GM19351 (cell line): ENCODE data around the gene WLS.

ENCODE experiments used
- ATAC-seq: cut with Tn5 transposase; IDR thresholded peaks from one replicate; pipeline ENCODE4 v1.9.1; 2021; ENCODE audit warnings: mild to moderate bottlenecking, moderate library complexity; ENCODE audit not compliant: unreplicated experiment

The WLS gene

GRCh38 chr1:68229650-68230483, 2.5 kb downstream of the WLS start:
- ATAC-seq: no peak

GRCh38 chr1:68228851-68229250, 3.5 kb downstream of the WLS start:
- ATAC-seq: no peak

- ATAC-seq: no peak
Measured at GRCh38 chr1:68227598-68227997, 4.7 kb downstream of the WLS start.

- no peak for ATAC-seq
Measured at GRCh38 chr1:68225781-68226180, 6.5 kb downstream of the WLS start.

- ATAC-seq: no peak
Measured at GRCh38 chr1:68223687-68224086, 8.6 kb downstream of the WLS start.

GRCh38 chr1:68221980-68222373, 10.3 kb downstream of the WLS start:
- ATAC-seq: no peak

GRCh38 chr1:68221001-68221979, 11.0 kb downstream of the WLS start:
- ATAC-seq: no peak

GRCh38 chr1:68220420-68220819, 11.9 kb downstream of the WLS start:
- no peak for ATAC-seq

GRCh38 chr1:68218490-68218889, 13.8 kb downstream of the WLS start:
- ATAC-seq: no peak

- ATAC-seq: no peak
Measured at GRCh38 chr1:68217618-68218017, 14.7 kb downstream of the WLS start.

GRCh38 chr1:68217060-68217554, 15.2 kb downstream of the WLS start:
- no peak for ATAC-seq

- no peak for ATAC-seq
Measured at GRCh38 chr1:68216089-68216772, 16.1 kb downstream of the WLS start.

- ATAC-seq: no peak
Measured at GRCh38 chr1:68213843-68214242, 18.5 kb downstream of the WLS start.

GRCh38 chr1:68211761-68212380, 20.5 kb downstream of the WLS start:
- ATAC-seq: no peak

GRCh38 chr1:68210829-68211228, 21.5 kb downstream of the WLS start:
- no peak for ATAC-seq

GRCh38 chr1:68210027-68210426, 22.3 kb downstream of the WLS start:
- no peak for ATAC-seq

GRCh38 chr1:68206848-68207689, 25.3 kb downstream of the WLS start:
- no peak for ATAC-seq

GRCh38 chr1:68205794-68206358, 26.4 kb downstream of the WLS start:
- ATAC-seq: no peak

GRCh38 chr1:68204977-68205630, 27.2 kb downstream of the WLS start:
- no peak for ATAC-seq
